NCI-H146 (cell line): ENCODE data around the gene WNK2.

Experiments used
- DNase-seq: peaks from one replicate; lab custom pipeline; 2025; lab: John Stamatoyannopoulos, UW

WNK2 gene

DNA sequence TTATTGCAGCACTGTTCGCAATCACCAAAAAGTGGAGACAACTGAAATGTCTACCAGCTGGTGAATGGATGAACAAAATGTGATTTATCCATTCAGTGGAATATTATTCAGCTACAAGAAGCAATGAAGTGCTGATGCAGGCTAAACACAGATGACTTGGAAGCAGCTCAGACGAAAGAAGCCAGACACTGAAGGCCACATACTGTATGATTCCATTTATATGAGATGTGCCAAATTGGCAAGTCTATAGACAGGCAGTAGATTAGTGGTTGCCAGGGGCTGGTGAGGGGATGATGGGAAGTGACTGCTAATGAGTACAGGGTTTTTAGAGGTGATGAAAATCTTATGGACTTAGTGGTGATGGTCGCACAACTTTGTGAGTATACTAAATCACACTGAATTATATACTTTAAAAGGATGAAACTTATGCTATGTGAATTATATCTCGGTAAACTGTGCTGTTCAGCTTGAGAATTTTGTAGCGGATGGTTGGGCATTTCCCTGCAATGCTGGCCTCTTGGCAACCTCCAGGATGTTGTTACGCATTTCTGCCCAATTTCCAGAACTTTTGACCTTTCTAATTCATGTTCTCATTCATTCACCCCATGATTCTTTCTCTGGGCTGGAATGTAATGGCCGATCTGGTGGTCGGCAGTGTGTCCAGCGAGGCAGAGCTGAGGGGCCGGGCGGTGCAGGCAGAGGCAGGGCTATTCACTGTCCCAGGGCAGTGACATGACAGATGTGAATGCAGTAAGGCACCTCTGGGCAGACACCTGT, 22.0 kb upstream of the WNK2 start:
- no peak for DNase-seq

DNA sequence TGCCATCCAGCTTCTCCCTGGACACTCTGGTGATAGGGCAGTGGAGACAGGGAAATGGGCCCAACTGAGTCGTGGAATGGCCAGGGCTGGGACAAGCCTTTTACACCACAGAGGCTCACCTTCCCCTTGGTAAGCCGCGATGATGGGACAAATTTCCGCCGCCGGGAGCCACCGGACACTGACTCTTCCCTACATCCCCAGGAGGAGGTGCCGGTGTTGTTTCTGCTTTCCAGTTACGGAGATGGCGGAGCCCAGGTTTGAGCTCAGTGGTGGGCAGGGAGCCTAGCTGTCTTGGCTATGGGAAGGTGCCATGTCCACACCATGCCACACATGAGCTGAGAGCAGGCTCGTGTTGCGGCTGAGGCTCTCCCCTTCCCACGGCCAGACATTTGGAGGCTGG, 19.9 kb upstream of the WNK2 start:
- no peak for DNase-seq

DNA sequence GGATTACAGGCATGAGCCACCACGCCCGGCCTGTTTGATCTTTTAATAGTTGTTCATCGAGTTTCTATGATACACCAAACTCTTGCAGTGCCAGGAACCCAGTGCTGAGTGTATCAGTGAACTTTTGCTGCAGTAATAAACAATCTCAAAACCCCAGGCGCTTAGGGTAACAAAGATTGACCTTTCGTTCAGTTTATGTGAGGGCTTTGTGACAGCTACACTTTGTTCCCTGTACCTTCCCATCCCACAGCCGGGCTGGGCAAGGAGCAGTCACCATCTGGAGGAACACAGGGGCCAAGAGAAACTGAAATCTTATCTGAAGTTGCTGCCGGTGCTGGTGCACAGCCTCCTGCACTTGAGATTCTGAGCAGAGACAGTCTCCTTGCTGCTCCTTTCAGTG, 17.2 kb upstream of the WNK2 start:
- no peak for DNase-seq

DNA sequence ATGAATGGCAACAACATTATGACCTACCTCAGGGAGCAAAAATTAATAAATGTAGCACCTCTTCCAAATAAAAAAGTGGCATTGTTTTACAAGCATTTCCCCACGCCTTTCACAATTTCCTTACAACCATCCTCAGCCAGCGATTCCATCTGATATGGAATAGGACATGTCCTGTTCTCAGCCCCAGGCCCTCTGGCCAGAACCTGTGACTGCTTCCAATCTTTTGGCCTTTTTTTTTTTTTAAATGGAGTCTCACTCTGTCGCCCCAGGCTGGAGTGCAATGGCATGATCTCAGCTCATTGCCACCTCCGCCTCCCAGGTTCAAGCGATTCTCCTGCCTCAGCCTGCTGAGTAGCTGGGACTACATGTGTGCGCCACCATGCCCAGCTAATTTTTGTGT, 16.8 kb upstream of the WNK2 start:
- DNase-seq, result no peak

DNA sequence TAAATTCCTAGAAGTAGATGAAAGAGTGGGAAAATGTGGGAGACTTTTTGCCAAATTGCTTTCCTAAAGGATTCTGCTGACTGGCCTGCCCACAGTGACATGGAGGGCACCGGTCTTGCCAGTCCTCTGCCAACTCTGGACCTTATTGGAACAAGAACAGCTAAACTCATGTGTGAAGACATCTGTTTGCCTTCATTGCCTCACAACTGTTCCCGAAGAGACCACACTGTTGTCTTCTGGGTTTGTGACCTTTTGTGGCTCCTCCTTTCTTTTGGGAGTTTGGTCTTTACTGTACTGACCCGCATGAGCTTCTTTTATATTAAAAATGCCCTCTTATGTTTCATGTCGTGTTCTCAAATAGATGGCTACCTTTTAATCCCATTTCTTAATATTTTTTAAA, 16.1 kb upstream of the WNK2 start:
- DNase-seq, result no peak

DNA sequence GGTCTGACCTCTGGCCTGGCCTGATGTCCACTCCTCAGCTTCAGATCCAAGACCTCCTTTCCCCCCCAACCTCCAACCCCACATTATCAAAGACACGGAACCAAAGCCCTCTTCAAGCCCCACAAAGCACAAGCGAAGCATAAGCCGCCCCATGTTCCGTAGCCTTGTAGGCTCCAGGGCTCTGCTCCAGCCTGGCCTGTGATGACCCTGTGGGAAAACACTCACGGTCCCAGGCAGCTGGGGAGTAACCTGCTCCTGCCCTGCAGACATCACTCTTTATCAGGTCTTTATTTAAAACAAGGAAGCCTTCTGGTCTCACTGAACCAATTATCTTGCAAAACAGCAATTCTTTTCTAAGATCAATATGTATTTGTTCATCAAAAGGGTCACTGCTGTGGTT, 15.4 kb upstream of the WNK2 start:
- DNase-seq, result no peak

DNA sequence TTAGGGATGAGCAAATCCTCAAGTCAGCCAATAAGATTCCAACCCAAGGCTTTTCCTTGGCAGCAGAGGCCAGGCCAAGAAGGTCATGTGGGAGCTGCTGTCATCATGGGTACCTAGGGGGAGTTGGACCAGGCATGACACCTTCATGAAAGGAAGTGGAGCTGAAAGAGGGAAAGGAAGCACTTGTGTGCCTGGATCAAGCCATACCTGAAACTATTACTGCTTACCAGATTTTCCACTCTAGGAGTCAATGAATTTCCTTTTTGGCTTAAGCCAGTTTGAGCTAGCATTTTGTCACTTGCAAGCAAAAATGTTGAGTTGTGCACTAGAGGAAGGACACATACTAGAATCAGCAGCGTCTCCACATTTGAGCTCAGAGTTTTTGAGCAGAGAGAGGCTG, 14.5 kb upstream of the WNK2 start:
- DNase-seq, result no peak

DNA sequence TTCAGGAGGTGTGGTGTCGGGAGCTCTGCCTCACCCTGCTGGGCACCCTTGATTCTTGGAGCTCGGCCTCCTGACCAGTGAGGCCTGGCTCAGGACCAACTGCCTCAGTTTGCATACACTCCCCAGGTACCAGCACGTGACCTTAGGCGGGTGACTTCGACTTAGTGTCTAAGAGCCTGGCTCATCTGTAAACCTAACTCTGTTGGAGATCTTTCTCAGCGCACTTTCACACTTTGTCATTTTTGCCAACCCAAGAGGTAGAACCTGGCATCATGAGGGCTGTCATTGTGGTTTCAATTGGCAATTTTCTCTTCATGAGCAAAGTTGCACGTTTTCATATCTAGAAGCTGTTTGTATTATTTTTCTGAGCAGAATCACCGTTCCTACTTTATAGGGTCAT, 13.4 kb upstream of the WNK2 start:
- no peak for DNase-seq

DNA sequence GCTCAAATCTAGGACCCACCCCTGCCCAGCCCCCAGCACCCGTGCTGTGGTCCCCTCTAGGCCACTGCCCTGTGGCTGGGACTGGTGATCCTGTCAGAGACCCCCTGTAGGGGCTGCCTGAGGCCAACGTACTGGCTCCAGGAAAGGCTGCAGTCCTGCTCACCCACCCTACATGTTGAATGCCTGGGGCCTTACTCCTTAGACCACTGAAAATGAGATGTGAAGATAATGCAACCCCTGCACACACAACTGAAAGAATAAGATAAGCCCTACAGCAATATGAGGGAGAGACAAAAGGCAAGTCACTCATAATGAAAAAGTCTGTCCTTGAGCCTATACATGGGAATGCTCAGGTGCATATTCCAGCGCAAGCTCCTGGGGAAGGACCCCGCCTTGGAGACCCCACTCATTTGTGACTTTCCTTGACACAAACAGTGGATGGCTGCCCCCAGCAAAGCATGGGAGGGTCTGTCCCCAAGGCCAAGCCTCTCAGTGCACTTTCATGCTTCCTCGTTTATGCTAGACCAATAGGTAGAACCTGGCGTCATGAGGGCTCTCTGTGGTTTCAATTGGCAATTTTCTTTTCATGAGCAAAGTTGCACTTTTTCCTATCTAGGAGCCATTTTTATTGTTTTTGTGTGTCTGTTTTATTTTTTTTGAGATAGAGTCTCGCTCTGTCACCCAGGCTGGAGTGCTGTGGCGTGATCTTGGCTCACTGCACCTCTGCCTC, 12.5 kb upstream of the WNK2 start:
- no peak for DNase-seq

DNA sequence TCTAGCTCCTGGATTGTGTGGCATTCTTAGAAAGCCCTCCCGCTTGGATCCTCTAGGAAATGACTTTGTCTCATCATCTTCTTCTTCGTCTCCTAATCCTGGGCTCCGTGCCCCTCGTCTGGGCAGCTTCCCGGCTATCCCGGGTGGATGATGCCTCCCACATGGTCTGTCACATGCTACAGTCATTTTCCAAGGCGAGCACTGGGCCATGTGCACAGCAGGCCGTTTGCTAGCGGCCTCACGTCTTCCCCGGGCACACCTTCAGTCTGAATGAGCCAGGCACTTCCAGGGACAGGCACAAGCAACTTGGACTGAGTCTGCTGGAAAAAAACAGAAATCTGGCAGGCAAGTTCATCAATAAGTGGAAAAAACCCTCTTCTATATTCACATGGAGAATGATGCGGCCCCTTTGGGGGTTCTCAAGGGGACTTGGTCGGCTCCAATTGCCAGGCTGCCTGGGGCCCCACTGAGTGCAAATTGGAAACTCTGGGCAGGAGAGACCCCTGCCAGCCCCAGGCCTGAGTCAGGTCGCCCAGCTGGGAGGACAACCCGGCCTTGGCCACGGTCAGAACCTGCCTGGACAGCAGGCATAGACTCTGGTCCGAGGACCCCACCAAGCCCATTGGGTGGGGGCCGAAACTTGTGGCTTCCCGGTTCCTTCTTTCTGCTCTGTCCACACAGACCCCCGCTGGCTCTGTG, 11.1 kb upstream of the WNK2 start:
- no peak for DNase-seq

DNA sequence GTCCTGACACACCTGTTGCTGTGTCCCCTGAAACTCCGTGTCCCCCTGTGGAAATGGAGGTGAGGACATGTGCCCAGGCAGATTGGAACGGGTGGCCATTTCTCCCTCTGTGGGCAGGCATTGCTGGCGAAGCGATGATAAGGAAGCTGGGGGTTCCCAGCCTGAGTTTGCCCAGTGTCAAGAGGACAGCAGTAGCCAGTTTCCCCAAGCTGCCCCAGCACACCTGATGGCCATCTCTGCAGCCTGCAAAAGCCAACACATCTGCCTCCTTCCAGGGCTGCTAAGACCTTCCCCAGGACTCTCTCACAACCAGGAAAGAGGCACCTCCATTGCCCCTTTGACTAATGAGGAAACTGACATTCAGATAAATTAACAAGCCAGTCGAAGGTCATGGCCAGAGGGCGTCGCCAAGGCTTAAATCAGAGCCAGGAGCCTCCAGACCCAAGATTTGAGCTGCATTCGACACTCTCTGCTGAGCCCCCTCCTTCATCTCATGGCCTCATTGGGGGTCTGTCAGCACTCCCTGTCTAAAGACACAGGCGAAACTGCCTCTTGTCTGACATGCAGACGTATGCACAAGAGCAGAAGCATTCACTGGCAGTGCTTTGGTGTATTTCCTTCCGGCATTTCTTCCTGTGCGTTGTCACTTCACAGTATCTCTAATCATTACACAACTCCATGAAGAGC, 10.4 kb upstream of the WNK2 start:
- no peak for DNase-seq

DNA sequence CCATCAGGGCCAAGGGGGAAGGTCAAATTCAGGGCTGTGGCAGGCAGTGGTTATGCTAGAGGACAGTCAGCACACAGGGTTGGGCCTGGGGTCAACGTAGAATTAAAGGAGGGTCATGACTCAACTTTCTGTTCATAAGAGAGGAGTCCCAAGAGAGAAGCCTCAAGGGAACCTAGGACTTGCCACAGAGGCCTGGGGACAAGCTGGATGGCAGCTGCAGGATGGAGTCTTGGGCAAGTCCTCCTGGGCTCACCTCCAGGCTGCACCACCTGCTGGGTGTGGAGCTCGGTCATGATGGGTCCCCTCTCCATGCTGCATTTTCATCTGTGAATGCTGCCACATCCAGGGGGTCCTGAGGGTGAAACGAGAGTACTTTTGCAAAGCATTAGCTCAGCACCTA, 9.0 kb upstream of the WNK2 start:
- DNase-seq, result no peak

DNA sequence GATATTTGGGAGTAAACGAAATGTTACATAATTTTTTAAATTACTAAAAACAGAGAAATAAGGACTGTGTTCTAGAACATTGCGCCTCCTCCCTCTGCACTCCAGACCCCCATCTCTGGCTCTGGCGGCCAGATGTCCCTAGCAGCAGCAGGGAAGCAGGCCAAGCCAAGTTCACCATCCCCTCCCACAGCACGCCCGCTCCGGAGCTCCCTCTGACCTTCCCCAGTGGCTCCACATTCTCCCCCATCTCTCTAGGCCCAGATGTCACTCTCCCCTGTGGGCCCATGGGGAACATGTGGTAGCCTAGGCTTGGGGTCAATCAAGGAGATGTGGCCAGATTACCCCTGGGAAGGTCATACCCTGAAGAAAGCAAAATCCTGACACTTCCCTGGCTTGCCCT, 6.3 kb upstream of the WNK2 start:
- no peak for DNase-seq

DNA sequence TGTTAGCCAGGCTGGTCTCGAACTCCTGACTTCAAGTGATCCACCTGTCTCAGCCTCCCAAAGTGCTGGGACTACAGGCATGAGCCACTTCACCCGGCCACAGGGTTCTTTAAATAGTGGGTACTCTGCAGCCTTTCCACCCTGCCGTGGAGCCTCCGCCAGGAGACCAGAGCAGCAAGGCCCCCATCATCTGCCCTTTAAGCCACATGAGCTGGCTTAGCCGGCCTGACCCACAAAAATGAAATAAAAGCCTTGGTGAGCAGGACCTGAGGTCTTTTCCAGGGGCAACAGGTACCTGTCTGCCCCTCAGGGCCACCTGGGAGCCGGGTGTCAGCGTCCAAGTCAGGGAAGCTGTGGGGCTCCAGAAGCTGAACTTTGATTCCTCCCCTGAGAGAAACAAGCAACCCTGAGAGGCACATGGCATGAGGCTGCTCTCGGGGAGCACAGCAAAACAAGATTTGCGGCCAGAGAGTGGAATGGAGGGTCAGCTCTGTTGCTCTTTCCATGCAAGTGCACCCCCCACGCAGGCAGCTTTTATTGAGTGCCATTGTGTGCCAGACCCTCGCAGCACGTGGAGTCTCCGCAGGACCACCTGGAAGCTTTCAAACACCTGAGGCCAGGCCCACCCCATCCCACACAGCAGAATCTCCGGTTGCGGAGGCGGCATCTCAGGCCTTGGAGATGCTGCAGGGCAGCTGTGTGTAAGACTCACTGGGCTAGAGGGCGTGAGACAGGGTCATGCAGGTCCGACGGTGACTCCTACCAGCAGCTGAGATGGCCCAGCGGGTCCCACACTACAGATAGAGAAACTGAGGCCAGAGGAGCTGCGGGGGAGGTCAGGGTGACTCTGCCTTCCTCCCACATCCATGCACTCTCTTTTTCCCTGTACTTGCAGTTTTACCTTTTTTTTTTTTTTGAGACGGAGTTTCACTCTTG, 4.8 kb upstream of the WNK2 start:
- no peak for DNase-seq

DNA sequence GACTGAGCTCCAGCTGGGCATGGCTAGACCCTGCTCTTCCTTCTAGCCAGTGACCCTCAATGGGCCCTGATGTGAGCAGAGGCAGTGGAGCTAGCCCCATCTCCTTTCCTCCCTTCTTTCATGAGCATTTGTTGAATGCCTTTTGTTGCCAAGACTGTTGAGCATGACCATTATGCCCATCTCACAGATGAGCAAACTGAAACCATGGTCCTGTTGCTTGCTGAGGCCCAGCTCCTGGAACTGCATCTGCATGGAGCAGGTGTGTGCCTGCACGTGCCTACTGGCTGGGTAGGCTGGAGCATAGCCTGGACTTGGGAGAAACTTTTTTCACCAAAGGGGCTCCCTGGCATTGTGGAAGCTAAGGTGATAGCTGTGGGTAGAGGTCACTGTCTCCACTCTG, 3.0 kb upstream of the WNK2 start:
- DNase-seq, result no peak

DNA sequence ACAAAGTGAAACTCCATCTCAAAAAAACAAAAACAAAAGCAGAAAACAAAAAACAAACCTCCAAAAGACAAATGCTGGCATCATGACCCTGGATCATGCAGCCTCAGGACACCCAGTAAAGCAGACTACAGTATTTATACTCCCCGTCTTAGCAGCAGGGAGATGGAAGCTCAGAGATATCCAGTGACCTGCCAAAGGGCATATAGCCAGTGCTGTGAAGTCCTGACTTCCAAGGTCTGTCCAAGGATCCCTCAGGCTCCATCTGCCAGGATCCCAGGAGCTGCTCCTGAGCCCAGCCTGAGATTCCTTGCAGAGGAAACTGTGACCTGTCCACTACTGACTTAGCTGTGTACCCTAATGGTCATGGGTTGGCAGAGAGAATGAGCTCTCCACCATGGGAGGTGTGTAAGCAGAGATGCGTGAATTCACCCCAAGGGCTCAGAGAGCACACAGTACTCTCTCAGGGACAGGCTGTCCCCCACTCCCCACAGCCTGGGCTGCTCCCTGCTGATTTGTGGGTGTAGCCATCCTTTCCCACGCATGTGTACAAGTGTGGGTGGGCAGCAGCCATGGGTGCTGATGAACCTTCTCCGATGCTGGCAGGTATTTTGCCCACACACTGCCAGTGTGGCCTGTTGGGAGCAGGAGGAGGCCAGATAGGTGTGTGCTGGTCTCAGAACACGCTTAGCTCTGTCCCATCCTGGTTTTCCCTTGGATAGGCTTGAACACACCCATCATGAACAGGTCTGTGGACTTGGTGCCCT, 2.1 kb upstream of the WNK2 start:
- no peak for DNase-seq

DNA sequence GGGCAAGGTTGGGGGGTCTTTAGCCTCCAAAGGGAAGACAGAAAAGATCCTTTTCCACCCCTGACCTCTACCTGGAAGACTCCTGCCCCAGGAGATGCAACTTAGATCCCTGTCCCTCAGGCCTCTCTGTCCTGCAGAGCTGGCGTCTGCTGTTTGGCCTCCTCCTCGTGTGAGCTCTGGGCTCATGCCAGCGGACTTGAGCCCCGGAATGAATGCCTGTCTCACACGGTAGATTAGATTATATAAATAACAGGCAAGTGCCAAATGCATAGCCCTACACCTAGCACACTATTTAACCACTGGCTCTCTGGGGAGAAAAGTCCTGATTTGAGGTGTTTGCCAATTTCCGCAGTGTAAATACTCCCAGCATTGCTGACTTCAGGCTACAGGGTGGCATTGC, 1.4 kb upstream of the WNK2 start:
- no peak for DNase-seq

DNA sequence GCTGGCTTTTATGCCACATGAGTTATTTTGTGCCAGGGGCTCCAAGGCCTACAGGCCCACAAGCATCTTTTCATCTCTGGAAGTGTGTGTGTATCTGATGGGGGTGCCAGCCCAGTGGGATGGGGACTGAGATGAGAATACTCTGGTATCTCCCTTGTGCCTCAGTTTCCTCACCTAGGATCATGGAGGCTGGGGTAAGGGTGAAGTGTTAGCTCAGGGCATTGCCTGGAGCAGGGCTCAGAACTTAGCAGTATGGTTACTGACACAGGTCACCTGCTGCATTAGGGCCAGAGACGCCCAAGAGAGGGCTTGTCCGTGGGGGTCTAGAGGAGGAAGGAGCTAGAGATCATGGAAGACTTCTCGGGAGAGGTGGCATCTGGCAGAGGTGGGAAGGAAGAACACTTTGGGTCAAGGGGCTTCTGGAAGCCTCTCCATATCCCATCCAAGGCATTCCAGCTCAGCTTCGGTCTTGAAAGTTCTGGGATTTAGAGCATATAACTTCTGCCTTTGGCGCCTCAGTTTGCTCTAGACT, 742 bp upstream of the WNK2 start:
- DNase-seq, result no peak

DNA sequence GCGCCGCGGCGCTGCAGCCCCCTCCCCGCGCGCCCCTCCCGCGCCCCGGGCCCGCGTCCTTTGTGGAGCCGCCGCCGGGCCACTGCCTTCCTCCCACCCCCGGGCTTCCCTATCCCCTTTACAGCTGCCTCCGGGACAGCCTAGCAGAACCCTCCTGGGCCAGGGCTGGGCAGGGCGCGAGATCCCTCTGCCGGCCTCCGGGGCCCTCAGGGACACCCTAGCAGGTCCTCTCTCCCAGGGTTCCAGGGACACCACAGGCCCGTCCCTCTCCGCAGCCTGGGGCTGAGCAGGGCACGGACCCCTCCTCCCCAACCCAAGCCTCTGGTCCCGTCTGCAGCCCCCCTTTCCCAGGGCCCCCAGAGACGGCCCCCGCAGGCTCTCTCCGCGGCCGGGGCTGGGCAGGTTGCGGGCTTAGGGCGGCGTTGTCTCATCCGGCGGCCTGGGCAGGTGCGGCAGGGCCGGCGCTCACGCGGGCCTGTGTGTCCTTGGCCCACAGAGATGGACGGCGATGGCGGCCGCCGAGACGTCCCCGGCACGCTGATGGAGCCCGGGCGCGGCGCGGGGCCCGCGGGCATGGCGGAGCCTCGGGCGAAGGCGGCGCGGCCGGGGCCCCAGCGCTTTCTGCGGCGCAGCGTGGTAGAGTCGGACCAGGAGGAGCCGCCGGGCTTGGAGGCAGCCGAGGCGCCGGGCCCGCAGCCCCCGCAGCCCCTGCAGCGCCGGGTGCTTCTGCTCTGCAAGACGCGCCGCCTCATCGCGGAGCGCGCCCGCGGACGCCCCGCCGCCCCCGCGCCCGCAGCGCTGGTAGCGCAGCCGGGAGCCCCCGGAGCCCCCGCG, 710 bp downstream of the WNK2 start:
- peak; percentile 39 for DNase-seq
